Keratinocyte (primary cell): ENCODE results near the gene SMAD3. TPM values are rescaled to one million over a fixed set of nuclear protein-coding genes. Genes with fewer than 3 reads are reported as not detected.
A peak's percentile ranks its signal among the peaks of the same experiment; 100 is the strongest.

Source experiments
- DNase-seq: peaks from one replicate; pipeline ENCODE4 v3.0.0-alpha.2; 2011; ENCODE audit warnings: low read depth, missing footprints, low spot score
- FAIRE-seq: peaks from 2 replicates; lab custom pipeline; 2011; peaks lifted over from hg19 to GRCh38; lab: Jason Lieb, UNC
- H2AFZ ChIP-seq: 2 replicates; pipeline ENCODE4 v1.6.0; 2012; ENCODE audit warnings: low read length, control low read depth, inconsistent platforms; ENCODE audit not compliant: control insufficient read depth
- H3K27ac ChIP-seq: 2 replicates; pipeline ENCODE4 v1.5.1; 2011; ENCODE audit warnings: low read length; ENCODE audit not compliant: control insufficient read depth, insufficient read depth
- H3K27me3 ChIP-seq: 3 replicates; pipeline ENCODE4 v1.6.0; 2011; ENCODE audit warnings: low read length; ENCODE audit not compliant: control insufficient read depth, insufficient read depth; ENCODE audit errors: extremely low read depth
- H3K36me3 ChIP-seq, 2 experiments: 2 replicates in 1 of 2; 3 replicates in 1 of 2; pipeline ENCODE4 v1.5.1; 2011; ENCODE audit warnings: low read length in 2 of 2, mild to moderate bottlenecking in 1 of 2; ENCODE audit not compliant: control insufficient read depth in 2 of 2, insufficient read depth in 2 of 2; ENCODE audit errors: extremely low read depth in 1 of 2
- H3K4me1 ChIP-seq: 3 replicates; pipeline ENCODE4 v1.5.1; 2011; ENCODE audit warnings: low read length; ENCODE audit not compliant: control insufficient read depth, insufficient read depth; ENCODE audit errors: extremely low read depth
- H3K4me2 ChIP-seq: 3 replicates; pipeline ENCODE4 v1.6.0; 2011; ENCODE audit warnings: low read depth, low read length; ENCODE audit not compliant: control insufficient read depth, insufficient read depth; ENCODE audit errors: extremely low read depth
- H3K4me3 ChIP-seq, 3 experiments: fragments of 200-600 bp in 1 of 3; sonication (generic) in 1 of 3; 2 replicates in 2 of 3; 3 replicates in 1 of 3; pipeline ENCODE4 v1.5.1; 2011 to 2016; ENCODE audit warnings: low read length in 3 of 3, mild to moderate bottlenecking in 3 of 3, control low read depth in 2 of 3, inconsistent platforms in 1 of 3, low read depth in 1 of 3, mixed read lengths in 1 of 3, mixed run types in 1 of 3, moderate library complexity in 1 of 3; ENCODE audit not compliant: control insufficient read depth in 2 of 3, insufficient read depth in 2 of 3; ENCODE audit errors: extremely low read depth in 1 of 3
- H3K79me2 ChIP-seq: 2 replicates; pipeline ENCODE4 v1.6.0; 2012; ENCODE audit warnings: low read length; ENCODE audit not compliant: control insufficient read depth, insufficient read depth
- H3K9ac ChIP-seq: 3 replicates; pipeline ENCODE4 v1.6.0; 2011; ENCODE audit warnings: low read length; ENCODE audit not compliant: control insufficient read depth, insufficient read depth; ENCODE audit errors: extremely low read depth
- H3K9me1 ChIP-seq: 3 replicates; pipeline ENCODE4 v1.6.0; 2011; ENCODE audit warnings: low read length; ENCODE audit not compliant: control insufficient read depth, insufficient read depth; ENCODE audit errors: extremely low read depth
- H3K9me3 ChIP-seq: 2 replicates; pipeline ENCODE4 v1.5.1; 2012; ENCODE audit warnings: low read depth, low read length; ENCODE audit not compliant: control insufficient read depth
- H4K20me1 ChIP-seq: 3 replicates; pipeline ENCODE4 v1.6.0; 2011; ENCODE audit warnings: low read length; ENCODE audit not compliant: control insufficient read depth, insufficient read depth; ENCODE audit errors: extremely low read depth
- CTCF ChIP-seq, 3 experiments: IDR thresholded peaks in 1 of 3; conservative IDR thresholded peaks in 1 of 3; optimal IDR thresholded peaks in 1 of 3; 2 replicates in 2 of 3; 3 replicates in 1 of 3; pipeline versions ENCODE3 to v1.5.1; 2011; ENCODE audit warnings: low read length in 3 of 3, mild to moderate bottlenecking in 3 of 3, moderate library complexity in 2 of 3, control low read depth in 1 of 3, inconsistent platforms in 1 of 3; ENCODE audit not compliant: insufficient read depth in 2 of 3; ENCODE audit errors: extremely low read depth in 1 of 3
- EZH2 ChIP-seq: IDR thresholded peaks from one replicate; pipeline ENCODE4 v1.6.1; 2012; ENCODE audit warnings: inconsistent platforms, mild to moderate bottlenecking, low read length, moderate library complexity
- dilution Hi-C: fragments of 300-500 bp; cut with MboI; formaldehyde crosslinking; loops from one replicate; pipeline ENCODE4 v1.7.0; 2020; ENCODE audit warnings: low sequenced_read_pairs; ENCODE audit not compliant: extremely low pct_ligation_motif_present
- polyA plus RNA-seq, 5 experiments: library from polyadenylated mRNA; depleted of rRNA in 3 of 5; stranded (reverse) in 3 of 5; stranded (forward) in 1 of 5; unstranded in 1 of 5; fragments of >200 nt; gene quantifications; 1 replicate in 1 of 5; 2 replicates in 3 of 5; 3 replicates in 1 of 5; pipeline versions ENCODE4 v1.2.1 to v1.2.3, GENCODE V29; 2011 to 2012; ENCODE audit warnings: missing spikeins in 2 of 5, low read depth in 1 of 5, low replicate concordance in 1 of 5

SMAD3 gene
- polyA plus RNA-seq, 1 donor (not counting 4 experiments of a cell fraction or from before 2014, with no cell fraction given) = 33.7 TPM

- DNase-seq (no peak), FAIRE-seq (peak; percentile 68)
- dilution Hi-C loops = no loop called here
- H3K9ac ChIP-seq = no peak overlapping the region
- no peak overlapping the region for H3K27ac ChIP-seq
- no peaks in the 10 kb centered on the region for H3K27me3 ChIP-seq
- H3K4me1 ChIP-seq = peaks cover 41% of the 10 kb centered on the region
- no peak overlapping the region for H2AFZ ChIP-seq
- H3K9me1 ChIP-seq = no peaks in the 10 kb centered on the region
- H3K4me2 ChIP-seq = no peak overlapping the region
- H3K9me3 ChIP-seq = no peaks in the 10 kb centered on the region
- no peaks in the 10 kb centered on the region for H3K79me2 ChIP-seq
- peak in 1 of 3 experiments; percentile 2 for TF ChIP-seq CTCF (optimal IDR thresholded peaks at IDR 0.05 in 1 of 3, IDR thresholded peaks at IDR 0.05 in 1 of 3, conservative IDR thresholded peaks at IDR 0.05 in 1 of 3; ENCODE audit: extremely low read depth in 1 of 3, insufficient read depth in 2 of 3, low read length in 3 of 3)
- no peak for TF ChIP-seq EZH2
- no peak overlapping the region for H3K4me3 ChIP-seq
- no peaks in the 10 kb centered on the region for H4K20me1 ChIP-seq
- H3K36me3 ChIP-seq = no peaks in the 10 kb centered on the region
These were observed 43.9 kb upstream of the SMAD3 start for GRCh38 chr15:67021455-67021854.

- Histone ChIP-seq H3K79me2 (no peaks in the 10 kb centered on the region), H2AFZ (no peak overlapping the region), H3K4me2 (no peak overlapping the region), H4K20me1 (no peaks in the 10 kb centered on the region), H3K9me3 (no peaks in the 10 kb centered on the region), H3K27ac (no peak overlapping the region), H3K4me1 (peaks cover 48% of the 10 kb centered on the region), H3K9ac (no peak overlapping the region), H3K9me1 (no peaks in the 10 kb centered on the region), H3K36me3 (no peaks in the 10 kb centered on the region), H3K4me3 (no peak overlapping the region), H3K27me3 (no peaks in the 10 kb centered on the region)
- TF ChIP-seq EZH2 = no peak
- TF ChIP-seq CTCF (optimal IDR thresholded peaks at IDR 0.05 in 1 of 3, IDR thresholded peaks at IDR 0.05 in 1 of 3, conservative IDR thresholded peaks at IDR 0.05 in 1 of 3; ENCODE audit: extremely low read depth in 1 of 3, insufficient read depth in 2 of 3, low read length in 3 of 3) = no peak
- dilution Hi-C loops = no loop called here
- FAIRE-seq = no peak
- no peak for DNase-seq
These were observed 42.8 kb upstream of the SMAD3 start for GRCh38 chr15:67022587-67023105.
